GM21825 (cell line): Measurements from ENCODE around the gene PLCH2.

Source experiments
- ATAC-seq: cut with Tn5 transposase; IDR thresholded peaks from one replicate; pipeline ENCODE4 v1.9.1; 2021; ENCODE audit warnings: mild to moderate bottlenecking, moderate library complexity; ENCODE audit not compliant: unreplicated experiment

The PLCH2 gene

DNA sequence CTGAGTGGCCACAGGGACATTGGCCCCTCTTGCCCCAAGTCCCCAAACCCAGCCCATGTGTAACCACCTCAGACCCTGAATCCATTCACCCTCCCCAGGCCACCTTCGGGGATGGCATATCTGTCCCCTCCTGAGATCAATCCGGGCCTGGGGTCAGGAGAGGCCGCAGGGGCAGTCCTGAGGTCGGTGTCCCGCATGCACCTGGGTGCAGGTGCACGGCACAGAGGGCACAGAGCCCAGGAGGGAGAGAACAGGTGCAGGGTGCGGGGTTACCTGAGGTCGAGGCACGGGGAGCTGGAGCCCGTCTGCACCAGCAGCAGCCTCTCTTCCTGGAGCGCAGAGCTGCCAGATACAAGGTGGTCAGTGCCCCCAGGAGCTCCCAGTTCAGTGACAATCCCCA, 33.5 kb downstream of the PLCH2 start:
- no peak for ATAC-seq

DNA sequence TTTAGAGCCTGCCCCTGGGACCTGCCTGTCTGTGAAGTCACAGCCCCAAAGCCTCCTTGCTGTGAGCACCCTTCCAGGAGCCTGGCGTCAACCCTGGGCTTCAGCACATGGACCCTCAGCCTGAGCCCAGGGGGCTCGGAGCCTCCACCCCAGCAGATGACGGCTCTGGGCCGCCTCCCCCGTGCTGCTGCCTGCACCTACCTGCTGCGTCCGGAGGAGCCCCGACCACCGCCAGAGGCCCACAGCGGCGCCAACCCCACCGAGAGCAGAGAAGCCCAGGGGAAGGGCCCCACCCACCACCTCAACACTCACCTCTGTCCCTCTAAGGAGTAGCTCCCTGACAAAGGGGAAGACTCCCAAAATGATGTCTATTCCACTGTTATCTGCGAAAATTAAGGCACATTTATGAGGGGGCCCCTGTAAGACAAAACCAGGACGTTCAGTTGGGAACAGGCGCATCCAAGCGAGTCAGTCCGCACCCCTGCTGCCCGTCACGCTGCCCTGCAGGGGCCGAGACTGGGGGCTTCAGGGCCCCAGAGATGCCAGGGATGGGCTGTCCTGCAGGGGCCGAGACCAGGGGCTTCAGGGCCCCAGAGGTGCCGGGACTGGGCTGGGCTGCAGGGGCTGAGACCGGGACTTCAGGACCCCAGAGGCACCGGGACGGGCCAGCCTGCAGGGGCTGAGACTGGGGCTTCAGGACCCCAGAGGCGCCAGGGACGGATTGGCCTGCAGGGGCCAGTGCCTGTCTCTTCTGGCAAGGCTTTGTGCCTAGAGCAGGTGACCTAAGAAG, 34.5 kb downstream of the PLCH2 start:
- no peak for ATAC-seq

- no peak for ATAC-seq
These were observed 36.9 kb downstream of the PLCH2 start for GRCh38 chr1:2512862-2513421.

DNA sequence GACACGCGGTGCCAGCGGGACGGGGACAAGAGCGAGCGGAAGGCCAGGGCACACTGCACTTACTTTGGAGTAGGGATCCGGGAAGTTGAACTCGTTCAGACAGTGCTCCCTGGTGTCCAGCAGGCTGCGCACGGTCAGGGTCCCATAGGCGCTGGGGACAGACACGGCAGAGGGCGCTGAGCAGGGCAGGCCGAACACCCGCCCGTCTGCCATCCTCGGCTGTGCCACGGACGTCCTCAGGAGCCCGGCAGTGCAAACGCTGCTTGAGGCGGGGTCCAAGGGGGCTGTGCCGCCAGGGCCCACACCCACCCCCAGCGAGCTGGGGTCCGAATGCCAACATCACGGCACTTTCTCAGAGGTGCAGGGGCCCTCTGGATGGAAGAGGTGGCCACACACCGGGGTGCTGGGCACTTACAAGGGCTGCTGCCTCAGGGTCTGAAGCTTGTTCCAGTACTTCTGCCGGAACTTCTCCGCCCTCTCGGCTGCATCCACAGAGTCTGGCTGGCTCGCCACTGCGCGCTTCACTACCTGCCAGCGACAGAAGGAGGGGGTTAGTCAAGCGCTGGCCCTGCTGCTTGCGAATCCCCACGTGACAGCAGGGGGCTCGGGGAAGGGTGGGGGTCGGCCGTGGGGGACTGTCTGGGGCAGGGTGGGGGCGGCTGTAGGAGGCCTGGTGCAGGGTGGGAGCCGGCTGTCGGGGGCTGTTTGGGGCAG, 38.0 kb downstream of the PLCH2 start:
- ATAC-seq, result no peak

DNA sequence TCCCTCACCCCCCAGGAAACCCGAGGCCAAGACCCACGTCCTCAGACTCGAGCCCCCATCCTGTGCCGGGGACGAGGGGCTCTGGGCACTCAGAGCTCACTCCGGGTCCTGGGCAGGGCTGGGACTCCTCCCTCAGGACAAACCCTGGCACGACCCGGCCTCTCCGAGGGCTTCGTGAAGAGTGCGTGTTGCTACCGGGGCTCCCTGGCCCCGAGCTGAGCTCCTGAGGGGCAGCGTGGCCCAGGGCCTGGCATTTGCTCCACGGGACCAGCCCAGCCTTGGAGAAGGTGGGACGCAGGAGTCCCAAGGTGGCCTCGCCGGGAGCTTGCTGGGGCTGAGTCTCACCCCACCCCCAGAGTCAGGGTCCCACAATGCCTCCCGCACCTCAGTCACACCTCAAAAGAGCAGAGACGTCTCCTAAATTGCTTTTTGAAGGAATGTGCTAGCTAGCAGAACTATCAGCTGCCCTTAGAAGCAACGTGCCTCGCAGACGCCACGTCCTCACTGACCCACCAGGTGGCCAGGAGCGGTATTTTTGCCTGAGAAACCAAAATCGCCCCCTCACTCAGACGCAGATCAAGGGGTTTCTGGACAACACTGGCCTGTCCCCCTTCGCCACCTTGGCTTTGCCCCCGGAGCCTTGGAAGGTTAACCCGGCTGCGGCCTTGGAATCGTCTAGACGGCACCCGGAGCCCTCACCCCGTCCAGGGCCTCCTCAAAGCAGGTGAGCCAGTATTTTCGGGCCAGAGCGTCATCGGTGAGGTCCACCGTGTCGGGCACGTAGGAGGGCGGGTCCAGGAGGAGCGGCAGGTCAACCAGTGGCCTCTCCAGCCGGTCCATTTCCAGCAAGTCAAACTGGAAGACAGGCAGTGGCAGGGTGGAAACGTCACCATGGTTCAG, 39.0 kb downstream of the PLCH2 start:
- no peak for ATAC-seq

- ATAC-seq, result no peak
These were observed 39.6 kb downstream of the PLCH2 start for GRCh38 chr1:2515763-2516080.

- no peak for ATAC-seq
These were observed 40.0 kb downstream of the PLCH2 start for GRCh38 chr1:2516124-2516523.

- no peak for ATAC-seq
These were observed 40.9 kb downstream of the PLCH2 start for GRCh38 chr1:2516946-2517345.

- no peak for ATAC-seq
These were observed 41.9 kb downstream of the PLCH2 start for GRCh38 chr1:2517966-2518365.

DNA sequence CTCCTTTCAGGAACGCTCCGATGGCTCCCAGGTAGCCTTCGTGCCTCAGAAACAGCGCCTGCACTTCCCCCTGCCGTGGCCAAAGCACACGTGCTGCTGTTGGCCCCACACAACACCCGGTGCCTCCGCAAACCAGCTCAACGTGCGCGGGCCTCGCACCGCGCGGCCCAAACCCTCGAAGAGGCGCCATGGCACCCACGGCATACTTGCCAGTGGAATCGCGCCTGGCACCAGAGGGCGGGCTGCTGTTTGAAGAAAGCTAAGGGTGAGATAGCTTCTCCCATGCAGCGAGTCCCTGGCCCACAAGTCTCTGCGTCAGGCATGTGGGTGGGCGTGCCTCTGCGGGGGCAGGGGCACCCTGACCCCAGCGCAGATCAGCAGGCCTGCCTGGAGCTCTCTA, 42.4 kb downstream of the PLCH2 start:
- no peak for ATAC-seq

GRCh38 chr1:2519029-2519685, 43.1 kb downstream of the PLCH2 start:
- ATAC-seq, result no peak

- ATAC-seq, result no peak
These were observed 43.6 kb downstream of the PLCH2 start for GRCh38 chr1:2519729-2520128.

DNA sequence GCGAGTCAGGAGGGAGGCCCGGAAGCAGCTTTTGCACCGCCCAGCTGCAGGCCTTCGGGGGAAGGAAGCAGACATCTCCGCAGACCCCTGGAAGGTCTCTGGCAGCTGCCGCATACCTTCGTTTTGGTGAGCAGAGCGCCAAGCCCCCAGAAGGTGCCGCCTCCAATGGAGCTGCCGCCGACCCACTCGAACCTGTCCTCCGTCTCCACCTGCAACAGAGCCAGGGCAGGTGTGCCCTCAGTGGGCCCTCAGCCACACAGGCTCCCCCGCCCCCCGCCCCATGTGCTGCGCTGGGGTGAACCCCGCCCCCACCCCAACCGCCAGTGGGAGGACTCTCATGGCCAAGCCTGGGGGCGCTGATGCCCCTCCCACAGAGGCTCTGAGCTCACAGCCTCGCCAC, 44.1 kb downstream of the PLCH2 start:
- no peak for ATAC-seq

GRCh38 chr1:2520806-2521205, 44.7 kb downstream of the PLCH2 start:
- ATAC-seq, result no peak

DNA sequence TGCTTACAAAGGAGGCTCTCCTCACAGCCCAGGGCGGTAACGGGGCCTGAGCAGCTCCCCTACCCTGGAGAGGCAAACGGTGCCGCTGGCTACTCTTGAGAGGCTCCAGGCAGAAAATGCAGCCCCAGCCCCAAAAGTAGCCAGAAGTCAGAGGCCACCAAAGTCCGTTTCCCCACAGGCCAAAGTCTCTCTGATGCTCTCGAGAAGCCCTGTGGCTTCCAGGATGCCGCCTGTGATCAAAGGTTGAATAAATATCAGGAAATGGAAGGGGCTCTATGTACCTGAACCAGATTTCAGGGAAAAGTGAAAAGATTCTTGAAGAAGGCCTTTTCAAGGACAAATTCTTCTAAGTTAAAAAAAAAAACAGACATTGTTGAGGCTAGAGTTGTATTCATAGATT, 46.1 kb downstream of the PLCH2 start:
- no peak for ATAC-seq

DNA sequence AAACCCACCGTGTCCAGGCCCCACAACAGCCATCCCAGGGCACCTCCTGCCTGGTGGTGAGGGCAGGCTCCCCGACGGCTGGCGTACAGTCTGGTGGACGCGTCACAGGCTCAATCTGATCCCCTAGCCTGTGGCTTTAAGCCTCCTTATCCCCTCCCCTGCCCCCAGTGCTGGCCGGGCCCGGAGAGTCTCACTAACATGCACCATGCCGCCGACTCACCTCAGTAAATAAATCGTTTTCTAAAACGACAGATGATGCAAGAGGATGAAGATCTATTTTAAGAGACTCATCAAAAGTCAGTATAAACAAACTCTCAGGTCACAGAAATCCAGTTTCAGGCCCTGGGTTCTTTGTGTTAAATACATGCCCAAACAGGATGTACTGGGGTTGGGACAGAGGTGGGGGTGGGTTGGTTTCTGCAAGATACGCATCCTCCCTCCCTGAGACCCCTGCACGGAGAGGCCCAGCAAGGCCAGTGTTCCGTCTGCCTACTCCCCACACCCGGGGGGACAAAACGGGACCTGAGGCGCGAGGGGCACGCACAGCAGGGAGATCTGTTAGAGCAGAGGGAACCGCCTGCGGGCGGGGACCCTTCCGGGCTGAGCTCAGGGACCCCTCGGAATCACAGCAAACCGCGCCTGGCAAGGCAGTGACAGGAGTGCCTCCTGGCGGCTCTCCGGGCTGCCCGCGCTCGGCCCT, 47.3 kb downstream of the PLCH2 start:
- no peak for ATAC-seq

GRCh38 chr1:2523891-2524609, 48.0 kb downstream of the PLCH2 start:
- no peak for ATAC-seq

- ATAC-seq, result no peak
These were observed 49.5 kb downstream of the PLCH2 start for GRCh38 chr1:2525572-2525919.

- peak; percentile 71 for ATAC-seq
These were observed 50.1 kb downstream of the PLCH2 start, which contains the start of gene PANK4 for GRCh38 chr1:2525920-2526823. PANK4 (minus strand) TSS chr1:2526596; CDS start chr1:2526587, 9 bp downstream.
